HG03460 (cell line): Measurements from ENCODE around the gene LTBP1.
"Not testable (repeated sequence)": the region's sequence is repeated elsewhere in the genome, so short reads cannot be mapped to it uniquely, and the experiment has no call there.

Experiments
- ATAC-seq: cut with Tn5 transposase; IDR thresholded peaks from one replicate; pipeline ENCODE4 v1.9.1; 2021; ENCODE audit not compliant: unreplicated experiment

LTBP1 gene

DNA sequence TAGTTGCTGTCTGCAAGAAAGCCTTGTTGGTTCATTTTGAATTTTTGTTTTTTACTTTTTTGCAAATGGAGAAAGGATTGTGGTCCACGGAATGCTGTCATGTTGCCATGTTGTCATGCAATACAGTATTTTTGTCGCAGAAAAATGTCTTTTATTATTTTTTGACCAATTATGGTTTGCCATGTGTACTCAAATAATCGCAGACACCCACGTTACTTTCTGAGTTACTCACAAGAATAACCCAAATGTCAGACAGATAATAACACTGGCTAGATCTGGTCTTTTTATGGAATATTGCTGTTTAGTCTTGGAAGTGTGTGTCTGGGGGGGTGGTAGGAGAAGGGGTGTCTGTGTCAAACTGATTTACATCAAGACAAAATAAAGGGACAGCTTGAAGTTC is 188.9 kb downstream of the LTBP1 start:
- no peak for ATAC-seq

DNA sequence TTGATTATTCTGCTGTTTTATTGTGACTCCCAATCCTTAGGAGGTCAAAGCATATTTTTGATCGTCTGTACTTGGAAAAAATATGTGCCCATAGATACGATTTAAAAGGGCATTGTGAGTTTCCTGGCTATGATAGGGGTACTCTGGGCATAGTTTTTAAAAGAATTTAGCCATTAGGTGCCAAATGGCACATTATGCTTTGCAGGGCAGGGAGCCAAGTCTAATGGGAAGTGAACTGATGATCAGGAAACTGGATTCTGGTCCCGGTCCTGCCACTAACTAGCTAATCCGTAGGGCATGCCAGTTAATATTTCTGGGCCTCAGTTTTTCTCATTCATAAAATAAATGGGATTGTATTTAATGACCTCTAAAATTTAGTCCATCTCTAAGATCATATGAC is 189.3 kb downstream of the LTBP1 start:
- no peak for ATAC-seq

DNA sequence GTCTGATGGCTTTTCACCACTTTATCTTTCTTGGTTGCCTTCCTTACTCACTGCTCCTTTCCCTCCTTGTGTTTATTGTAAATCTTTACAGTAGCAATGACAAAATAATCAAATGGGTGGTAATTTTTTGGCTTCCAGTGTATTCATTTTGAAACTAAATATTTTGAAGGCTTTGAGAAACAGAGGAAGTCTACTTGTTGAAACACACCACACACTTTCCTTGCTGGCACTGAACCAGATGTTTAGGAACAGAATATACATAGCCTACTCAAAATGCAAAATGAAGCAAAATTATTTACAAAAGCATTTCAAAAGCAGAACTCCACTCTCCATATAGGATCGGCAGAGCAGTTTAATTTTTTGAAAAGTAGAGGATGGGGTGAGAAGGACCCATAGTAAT is 189.8 kb downstream of the LTBP1 start:
- no peak for ATAC-seq

DNA sequence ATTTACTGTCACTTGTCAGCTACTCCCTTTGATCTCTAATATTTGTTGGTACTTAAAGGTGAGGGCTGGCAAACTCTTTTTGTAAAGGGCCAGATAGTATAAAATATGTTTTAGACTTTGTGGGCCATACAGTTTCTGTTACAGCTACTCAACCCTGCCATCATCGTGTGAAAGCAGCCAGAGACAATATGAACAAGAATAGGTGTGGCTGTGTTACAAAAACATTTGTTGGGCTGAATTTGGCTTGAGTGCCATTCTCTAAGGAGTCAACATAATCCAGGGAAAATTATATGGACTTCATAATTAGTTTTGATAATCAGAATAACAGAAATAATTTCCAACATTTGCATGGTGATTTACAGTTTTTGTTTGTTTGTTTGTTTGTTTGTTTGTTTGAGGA is 190.6 kb downstream of the LTBP1 start:
- ATAC-seq, result no peak

DNA sequence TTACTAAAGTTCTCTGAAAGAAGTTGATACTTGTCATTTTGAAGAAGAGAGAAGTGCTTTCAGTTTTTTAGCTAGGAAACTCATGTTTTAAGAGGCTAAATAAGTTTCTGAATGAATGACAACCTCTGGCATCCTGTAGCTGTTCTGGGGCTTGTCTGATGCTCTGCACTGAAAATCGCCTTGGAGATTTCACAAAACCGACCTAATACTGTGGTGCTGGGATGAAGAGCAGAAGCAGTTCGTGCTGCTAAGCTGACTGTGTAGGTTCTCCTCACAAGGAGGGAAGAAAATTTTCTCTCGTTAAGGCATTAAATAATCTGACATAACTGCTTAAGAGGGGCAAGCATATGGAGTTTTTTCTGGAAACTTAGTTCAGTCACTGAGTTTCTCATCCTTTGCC is 193.2 kb downstream of the LTBP1 start:
- ATAC-seq, result no peak

DNA sequence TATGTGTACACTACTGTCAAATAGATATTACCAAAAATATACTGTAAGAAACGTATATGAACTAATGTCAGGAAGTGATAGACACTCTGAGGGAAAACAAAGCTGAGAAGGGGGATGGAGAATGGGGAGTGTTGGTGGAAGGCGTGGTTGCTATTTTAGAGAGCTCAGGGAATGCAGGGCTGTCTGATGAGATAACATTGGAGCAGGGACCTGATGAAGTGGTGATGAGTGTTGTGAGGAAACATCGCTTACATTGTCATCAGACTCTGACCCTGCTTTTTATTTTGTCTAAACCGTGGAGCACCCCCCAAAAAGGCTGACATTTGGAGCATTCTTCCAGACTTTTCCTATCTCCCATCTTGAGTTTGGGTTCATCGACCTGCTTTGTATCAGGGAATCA is 194.7 kb downstream of the LTBP1 start:
- ATAC-seq, result no peak

DNA sequence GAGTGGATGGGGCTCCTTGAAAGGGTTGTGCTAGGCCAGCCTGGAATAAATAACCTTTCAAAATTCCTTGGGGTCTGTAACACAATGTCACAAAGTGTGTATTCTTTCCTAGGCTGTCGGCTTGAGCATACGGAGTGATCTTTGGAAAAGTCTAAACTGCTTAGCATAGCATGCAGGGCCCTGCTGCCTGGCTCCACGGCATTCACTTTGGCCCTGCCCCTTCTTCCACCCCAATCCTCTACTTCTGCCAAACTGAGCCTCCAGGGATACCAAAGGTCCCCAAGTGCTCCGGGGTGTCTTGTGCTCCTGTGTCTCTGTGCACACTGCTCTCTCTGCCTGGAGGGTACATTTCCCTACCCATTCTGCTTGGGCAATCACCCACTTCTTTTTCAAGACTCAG is 196.1 kb downstream of the LTBP1 start:
- no peak for ATAC-seq

DNA sequence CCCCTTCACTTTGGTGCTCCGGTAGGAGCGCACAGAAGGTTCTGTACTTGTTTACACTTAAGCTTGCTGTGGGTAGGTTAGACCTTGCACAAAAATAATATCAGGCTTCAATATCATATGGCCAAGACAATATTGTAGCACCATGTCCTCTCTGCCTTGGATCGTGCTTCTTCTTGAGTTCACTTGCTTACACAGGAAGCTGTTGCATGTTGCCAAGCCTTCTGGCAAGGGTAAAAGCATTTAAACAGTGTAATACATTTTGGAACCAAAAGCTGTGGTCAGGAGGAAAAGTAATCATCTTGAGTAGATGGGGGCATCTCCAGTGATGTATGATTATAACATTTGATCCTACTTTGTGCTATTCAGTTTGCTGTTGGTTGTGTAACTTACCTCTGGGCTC is 197.5 kb downstream of the LTBP1 start:
- no peak for ATAC-seq

DNA sequence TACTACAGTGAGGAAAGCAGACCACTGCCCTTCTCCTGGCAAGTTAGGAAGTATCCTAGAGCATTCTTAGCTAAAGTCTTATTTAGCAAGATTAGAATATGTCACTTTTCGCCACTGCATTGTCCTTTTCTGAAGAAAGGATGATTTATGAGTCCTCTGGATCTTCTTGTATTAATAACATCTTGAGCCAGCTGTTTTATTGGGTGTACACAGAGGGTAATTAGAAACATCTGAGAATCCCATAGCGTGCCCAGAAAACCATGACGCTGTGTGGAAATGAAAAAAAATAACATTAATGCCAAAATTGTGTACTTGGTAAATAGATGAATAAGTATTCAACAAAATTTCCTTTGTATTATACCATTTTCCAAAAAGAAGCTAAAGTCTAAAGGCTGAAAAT is 198.7 kb downstream of the LTBP1 start:
- no peak for ATAC-seq

DNA sequence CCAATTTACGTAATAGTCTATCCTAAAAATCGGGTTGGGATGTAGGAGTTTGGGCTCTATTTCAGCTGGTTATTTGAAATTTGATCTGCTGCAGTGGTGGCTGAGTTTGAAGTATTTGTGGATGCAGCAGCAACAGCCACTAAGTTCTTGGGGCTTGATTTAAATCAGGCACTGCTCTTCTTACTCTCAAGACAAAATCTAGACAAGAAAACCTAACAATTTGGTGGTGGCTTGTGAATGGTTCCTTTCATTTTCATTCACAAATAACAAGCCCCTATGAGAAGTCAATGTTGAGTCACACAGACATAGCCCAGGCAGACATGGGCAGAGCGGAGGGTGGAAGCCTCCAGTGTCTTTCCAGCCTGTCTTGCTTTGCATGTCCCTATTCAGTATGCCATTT is 199.3 kb downstream of the LTBP1 start:
- no peak for ATAC-seq

DNA sequence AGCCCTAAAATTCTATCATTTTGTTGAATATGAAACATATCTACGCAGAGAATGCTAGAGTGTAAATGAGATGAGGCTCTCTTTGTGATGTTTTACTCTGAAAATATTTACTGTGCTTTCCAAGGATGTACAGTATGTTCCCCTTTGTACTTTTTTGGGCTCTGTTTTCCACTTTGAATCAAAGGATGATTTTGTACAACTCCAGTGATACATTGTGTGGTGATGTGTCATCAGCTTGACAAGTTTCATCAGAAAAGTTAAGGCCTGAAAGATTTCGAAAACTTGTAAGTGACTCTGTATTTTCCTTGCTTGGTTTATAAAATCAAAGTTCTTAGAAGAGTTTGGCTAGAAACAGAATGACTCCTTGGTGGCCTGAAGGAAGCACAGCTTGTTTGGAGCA is 206.3 kb downstream of the LTBP1 start:
- ATAC-seq, result no peak

DNA sequence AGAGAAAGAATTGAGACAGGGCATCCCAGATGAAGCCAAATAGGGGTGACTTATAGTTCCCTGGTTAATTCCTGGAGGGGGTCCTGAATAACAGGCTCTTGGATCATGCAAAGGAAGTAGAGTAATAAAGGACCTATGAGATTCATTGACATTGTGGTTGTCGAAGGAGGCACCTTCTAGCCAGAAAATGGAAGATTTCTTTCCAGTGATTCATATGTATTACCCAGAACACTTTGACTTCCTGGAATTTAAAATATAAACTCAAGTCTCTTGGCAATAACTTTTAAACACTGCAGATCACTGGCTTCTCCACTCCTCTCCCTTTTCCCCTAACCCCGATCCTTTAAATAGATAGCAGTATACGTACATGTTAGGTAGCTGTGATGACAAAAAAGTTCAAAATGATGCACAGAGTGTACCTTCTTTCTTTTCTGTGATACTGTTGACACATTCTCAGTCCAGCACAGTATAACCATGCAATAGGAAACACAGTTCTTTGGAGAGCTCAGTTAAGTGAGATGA is 211.8 kb downstream of the LTBP1 start:
- no peak for ATAC-seq

DNA sequence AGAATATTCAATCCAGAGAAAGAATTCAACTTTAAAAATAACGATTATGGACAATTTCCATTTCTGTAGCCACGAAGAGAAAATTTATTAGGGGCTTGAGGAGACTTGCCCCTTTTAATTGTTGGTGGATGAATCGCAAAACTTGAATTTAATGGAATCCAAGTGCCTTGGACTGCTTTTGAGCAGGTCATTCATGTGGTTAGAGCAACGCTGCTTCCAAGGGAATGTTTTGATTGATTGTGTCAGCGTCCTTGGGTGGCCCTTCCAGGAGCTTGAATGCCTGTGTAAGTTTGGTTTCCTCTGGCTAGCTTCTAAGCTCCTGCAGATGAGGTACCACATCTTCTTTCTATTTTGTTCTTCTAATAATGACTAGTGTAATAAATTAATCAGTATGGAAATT is 213.4 kb downstream of the LTBP1 start:
- no peak for ATAC-seq

DNA sequence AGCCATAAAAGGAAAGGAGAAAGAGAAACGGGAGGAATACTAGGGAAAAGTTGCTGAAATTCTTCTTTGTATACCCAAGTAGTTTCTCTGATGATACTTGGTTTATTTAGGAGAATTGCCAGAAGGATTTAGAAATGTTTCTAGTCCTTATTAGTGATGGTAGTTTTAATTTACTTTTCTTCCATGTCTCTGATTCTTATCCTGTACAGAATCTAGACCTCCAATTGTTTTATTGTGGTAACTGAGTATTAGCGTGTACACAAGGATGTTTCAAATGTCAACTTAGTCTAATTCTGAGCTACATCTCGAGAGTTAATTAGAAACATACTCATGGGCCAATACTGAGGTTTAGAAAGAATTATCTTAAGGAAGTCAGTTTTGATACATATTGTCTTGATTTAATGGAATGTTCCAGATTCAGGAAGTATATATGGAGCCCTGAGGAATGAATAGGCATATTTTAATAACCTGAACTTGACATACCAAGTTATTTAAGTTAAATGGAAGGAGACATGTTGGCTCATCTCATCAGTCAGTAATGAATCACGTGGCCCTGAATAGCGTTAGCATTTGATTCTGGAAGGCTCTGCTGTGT is 219.6 kb downstream of the LTBP1 start:
- no peak for ATAC-seq

DNA sequence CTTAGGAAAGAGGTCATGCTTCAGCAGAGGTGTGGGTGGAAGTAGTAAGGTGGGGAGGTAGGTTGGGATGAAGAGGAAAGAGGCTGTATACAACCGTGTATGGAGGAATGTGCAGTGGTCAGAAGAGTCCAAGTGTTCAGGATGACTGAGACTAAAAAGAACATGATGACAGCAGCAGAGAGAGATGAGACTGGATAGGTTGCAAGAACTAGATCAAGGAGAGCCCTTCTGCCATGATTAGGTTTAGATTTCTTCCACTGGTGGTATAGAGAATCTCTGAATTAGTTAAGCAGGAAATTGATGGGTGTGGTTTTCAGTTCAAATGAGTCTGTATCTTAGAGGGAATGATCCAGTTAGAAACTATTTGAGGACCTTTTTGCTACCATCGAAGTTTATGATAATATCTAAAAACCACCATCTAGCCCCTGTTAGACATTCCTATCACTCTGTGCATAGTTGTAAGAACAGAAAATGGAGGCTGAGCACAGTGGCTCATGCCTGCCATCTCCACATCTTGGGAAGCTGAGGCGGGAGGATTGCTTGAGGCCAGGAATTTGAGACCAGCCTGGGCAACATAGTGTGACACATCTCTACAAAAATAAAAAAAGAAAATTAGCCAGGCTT is 221.0 kb downstream of the LTBP1 start:
- no peak for ATAC-seq

DNA sequence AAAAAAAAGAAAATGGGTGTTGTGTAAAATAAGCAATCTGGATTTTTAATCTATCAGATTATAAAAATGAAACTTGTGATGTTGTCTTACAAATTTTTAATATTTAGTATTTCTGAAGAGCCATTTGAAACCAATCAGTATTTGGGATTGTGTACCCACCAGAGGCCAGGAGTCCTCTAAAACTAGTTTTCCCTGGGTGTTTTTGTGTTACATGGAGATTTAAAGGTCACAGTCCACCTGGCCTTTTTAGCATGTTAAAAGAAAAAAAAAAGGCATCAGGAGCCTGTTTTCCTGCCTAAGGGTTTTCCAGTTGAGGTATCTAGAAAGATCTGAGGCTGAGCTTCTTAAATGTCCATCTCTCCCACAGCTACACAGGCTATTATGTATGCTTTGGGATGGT is 221.7 kb downstream of the LTBP1 start:
- no peak for ATAC-seq

DNA sequence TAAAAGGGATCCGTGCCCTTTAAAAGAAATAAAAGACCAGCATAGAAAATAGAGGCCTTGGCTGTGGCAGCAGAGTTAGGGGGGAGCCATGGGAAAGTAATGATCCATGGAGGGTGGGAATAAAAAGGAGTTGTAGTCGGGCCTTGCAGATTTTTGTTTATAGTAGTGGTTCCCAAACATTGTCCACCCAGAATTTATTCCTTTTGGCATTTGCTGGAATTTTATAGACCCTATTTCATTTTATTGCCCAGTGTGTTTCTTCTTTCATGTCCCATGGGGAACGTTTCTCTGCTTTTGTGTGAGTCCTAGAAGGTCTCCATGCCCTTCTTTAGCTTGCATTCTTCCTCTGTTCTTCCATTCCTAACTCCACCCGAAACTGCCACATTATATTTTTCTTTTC is 222.2 kb downstream of the LTBP1 start:
- ATAC-seq, result no peak

DNA sequence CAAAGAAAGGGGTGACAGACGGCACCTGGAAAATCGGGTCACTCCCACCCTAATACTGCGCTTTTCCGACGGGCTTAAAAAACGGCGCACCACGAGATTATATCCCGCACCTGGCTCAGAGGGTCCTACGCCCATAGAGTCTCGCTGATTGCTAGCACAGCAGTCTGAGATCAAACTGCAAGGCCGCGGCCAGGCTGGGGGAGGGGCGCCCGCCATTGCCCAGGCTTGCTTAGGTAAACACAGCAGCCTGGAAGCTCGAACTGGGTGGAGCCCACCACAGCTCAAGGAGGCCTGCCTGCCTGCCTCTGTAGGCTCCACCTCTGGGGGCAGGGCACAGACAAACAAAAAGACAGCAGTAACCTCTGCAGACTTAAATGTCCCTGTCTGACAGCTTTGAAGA is 223.5 kb downstream of the LTBP1 start:
- ATAC-seq, result not testable (repeated sequence)

DNA sequence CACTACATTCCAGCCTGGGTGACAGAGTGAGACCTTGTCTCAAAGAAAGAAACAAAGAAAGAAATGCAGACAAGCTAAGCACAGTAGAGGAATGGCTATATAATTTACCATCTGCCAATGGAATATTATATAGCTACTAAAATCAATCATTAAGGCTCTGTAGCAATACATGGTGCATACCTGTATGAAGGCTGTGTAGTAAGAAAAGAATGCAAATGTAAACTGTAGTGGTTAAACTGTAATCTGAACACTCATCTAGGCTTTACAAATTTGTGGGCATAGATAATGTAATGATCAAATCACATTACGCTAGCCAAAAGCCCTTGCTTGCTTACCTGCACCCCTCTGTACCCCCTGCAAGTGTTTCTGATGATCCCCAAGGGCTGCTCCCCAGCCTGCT is 230.9 kb downstream of the LTBP1 start:
- no peak for ATAC-seq

DNA sequence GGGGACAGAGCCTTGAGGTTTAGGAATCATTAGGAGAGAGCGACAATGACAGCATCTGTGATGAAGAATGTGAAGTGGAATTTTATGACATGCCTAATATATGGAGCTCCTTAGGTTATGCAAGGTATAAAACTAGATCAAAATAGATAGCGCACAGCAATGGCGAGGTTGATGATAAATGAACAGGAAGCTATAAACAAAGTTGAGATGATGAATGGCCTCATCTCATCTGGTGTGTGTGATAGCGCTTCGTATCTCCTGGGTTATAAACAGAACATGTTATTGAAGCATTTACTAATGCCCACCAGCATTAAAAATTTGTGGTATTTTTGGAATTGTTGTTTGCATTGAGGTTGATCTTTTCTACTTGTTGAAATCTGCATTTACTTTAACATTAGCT is 231.5 kb downstream of the LTBP1 start:
- no peak for ATAC-seq

DNA sequence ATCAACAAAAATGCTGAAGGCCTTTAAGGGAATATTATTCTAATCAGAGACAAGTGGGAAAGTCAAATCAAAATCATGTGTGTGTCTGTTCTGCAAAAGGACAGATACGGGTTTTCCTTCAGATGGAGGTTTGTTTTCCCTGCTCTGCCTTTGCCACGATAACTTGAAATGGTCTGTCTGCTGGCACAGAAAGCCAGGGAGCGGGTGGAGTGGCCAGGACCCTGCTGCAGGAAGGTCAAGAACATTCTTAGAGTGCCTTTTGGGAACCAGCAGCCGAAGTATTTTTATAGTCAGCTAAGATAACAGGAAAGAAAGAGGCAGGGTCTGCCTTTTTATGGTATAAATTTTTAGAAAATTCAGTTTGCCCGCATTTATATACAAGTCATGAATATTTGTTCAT is 234.2 kb downstream of the LTBP1 start:
- ATAC-seq, result no peak

DNA sequence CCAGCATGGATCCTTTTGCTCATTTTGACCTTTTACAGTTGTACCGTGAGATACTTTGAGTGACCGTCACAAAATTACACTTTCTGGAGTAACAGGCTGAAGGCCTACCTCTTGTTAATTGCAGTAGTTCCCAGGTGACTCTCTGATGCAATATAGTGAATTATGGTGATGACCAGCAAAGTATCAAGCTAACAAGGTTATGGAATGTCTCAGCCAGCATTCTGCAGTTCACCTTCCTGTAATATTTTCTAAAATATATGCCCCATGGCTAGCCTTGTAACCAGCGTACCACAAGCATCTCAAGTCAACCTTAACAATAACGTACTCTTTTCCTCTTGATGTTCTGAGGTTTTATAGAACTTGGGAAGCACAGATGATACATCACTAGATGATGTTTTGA is 234.7 kb downstream of the LTBP1 start:
- ATAC-seq, result no peak

DNA sequence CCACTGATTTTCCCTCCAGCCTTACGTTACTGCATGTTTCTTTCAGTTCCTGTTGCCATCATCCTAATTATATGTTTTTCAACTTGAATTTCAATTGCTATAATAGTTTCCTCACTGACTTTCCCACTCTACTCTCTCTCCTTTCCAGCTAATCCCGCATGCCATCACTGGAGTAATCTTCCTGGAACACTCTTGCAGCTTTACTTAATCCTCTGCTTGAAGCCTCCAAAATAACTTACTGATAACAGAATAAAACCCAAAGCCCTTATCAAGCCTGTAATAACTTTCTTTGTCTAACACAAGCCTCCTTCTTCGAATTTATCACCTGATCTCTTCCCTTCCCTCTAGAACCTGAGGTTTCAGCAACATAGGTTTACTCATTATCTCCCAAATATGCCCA is 237.3 kb downstream of the LTBP1 start:
- ATAC-seq, result no peak
